CD4-positive, alpha-beta T cell (primary cell): ENCODE data around the gene C6orf89. TPM values are rescaled to one million over a fixed set of nuclear protein-coding genes. Genes with fewer than 3 reads are reported as not detected.

Experiments used
- ATAC-seq: fragments of 200-7000 bp; cut with Tn5 transposase; one replicate; pipeline ENCODE4 v1.10.0; 2022; ENCODE audit warnings: mild to moderate bottlenecking; ENCODE audit not compliant: poor library complexity
- CTCF ChIA-PET: fragments of 350-600 bp; sonication (Branson Sonifier 250); formaldehyde crosslinking; loops from one replicate; lab custom pipeline; 2021; ENCODE audit warnings: antibody characterized with exemption, inconsistent platforms; lab: Charles Lee
- POLR2A ChIA-PET: fragments of 350-600 bp; sonication (Branson Sonifier 250); formaldehyde crosslinking; loops from one replicate; lab custom pipeline; 2021; ENCODE audit warnings: antibody characterized with exemption, inconsistent platforms; lab: Charles Lee
- DNase-seq, 14 experiments: peaks; one replicate each; pipeline ENCODE4 v3.0.0-alpha.2; 2013 to 2020; ENCODE audit warnings: mixed read lengths in 2 of 14
- H3K27ac ChIP-seq, 2 donors: one replicate each; pipeline versions ENCODE4 v1.5.1 to v1.7.0; 2013; ENCODE audit warnings: low read length in 2 of 2, low read depth in 1 of 2, mild to moderate bottlenecking in 1 of 2
- H3K27me3 ChIP-seq, 2 experiments: 1 replicate in 1 of 2; 2 replicates in 1 of 2; pipeline versions ENCODE4 v1.6.1 to v1.7.0; 2013; ENCODE audit warnings: low read length in 2 of 2, control low read depth in 1 of 2, mild to moderate bottlenecking in 1 of 2, moderate library complexity in 1 of 2; ENCODE audit not compliant: insufficient read depth in 2 of 2, control insufficient read depth in 1 of 2
- H3K36me3 ChIP-seq: one replicate; pipeline ENCODE4 v1.6.1; 2013; ENCODE audit warnings: low read length, control low read depth; ENCODE audit not compliant: insufficient read depth
- H3K4me1 ChIP-seq: one replicate; pipeline ENCODE4 v1.6.1; 2013; ENCODE audit warnings: low read length, control low read depth; ENCODE audit not compliant: insufficient read depth
- H3K4me3 ChIP-seq: one replicate; pipeline ENCODE4 v1.5.1; 2013; ENCODE audit warnings: mild to moderate bottlenecking, low read length, moderate library complexity
- H3K9me3 ChIP-seq, 2 experiments: 1 replicate in 1 of 2; 2 replicates in 1 of 2; pipeline versions ENCODE4 v1.6.1 to v1.7.0; 2013; ENCODE audit warnings: low read length in 2 of 2, mild to moderate bottlenecking in 2 of 2, control low read depth in 1 of 2, moderate library complexity in 1 of 2; ENCODE audit not compliant: control insufficient read depth in 1 of 2, insufficient read depth in 1 of 2
- H3K27ac Mint-ChIP-seq: one replicate; pipeline ENCODE4 v1.8.0; 2020; ENCODE audit warnings: mixed read lengths
- H3K27me3 Mint-ChIP-seq: one replicate; pipeline ENCODE4 v1.8.0; 2021; ENCODE audit warnings: mixed read lengths
- H3K36me3 Mint-ChIP-seq: one replicate; pipeline ENCODE4 v1.8.0; 2021; ENCODE audit warnings: low read depth, mixed read lengths
- H3K4me1 Mint-ChIP-seq: one replicate; pipeline ENCODE4 v1.8.0; 2021; ENCODE audit warnings: low read depth, mixed read lengths
- H3K4me3 Mint-ChIP-seq: one replicate; pipeline ENCODE4 v1.8.0; 2020; ENCODE audit warnings: mild to moderate bottlenecking, mixed read lengths
- H3K9me3 Mint-ChIP-seq: one replicate; pipeline ENCODE4 v1.8.0; 2020; ENCODE audit warnings: mixed read lengths
- intact Hi-C, 2 experiments: fragments of 100-400 bp; cut with DNase I in 1 of 2; cut with micrococcal nuclease in 1 of 2; formaldehyde crosslinking; loops; one replicate each; pipeline versions ENCODE4 v1.15.1 to v1.9.0; 2023 to 2025; cut with DNase I, micrococcal nuclease
- total RNA-seq, 174 experiments: library from RNA in 2 of 174; stranded (reverse) in 2 of 174; gene quantifications; one replicate each; pipeline ENCODE4 v1.2.3 and lab custom pipeline; 2021 to 2026
- TF ChIP-seq, protein P1 (sequence below): fragments of 200-600 bp; IDR thresholded peaks from one replicate; pipeline ENCODE4 v1.8.0; 2022; ENCODE audit warnings: antibody characterized with exemption, mild to moderate bottlenecking

The C6orf89 gene
- total RNA-seq, 2 experiments from 2014 or later, result 23.7 to 24.0 TPM

GRCh38 chr6:36957773-36958271 is 72.1 kb downstream of the C6orf89 start:
- Histone ChIP-seq H3K27me3 (no peaks in the 10 kb centered on the region), H3K36me3 (no peaks in the 10 kb centered on the region), H3K4me3 (no peak overlapping the region), H3K27ac (no peak overlapping the region), H3K4me1 (peaks cover 54% of the 10 kb centered on the region), H3K9me3 (no peaks in the 10 kb centered on the region)
- intact Hi-C loops, result loop anchor here (5.0 kb wide), 2 partner anchors 41 to 46 kb away; no protein-coding TSS in a partner anchor
- Mint-ChIP-seq H3K27ac (peak overlapping the region; percentile 83), H3K27me3 (no peaks in the 10 kb centered on the region), H3K36me3 (peaks cover 3% of the 10 kb centered on the region), H3K9me3 (no peaks in the 10 kb centered on the region), H3K4me3 (no peak overlapping the region), H3K4me1 (peaks cover 61% of the 10 kb centered on the region)
- ChIA-PET POLR2A (interaction anchor here (3.7 to 4.1 kb wide), 2 partner anchors 9 to 28 kb away, joined by 19 to 26 read pairs; partner anchors contain the start of gene MTCH1), CTCF (no interaction called here)
- DNase-seq (peak in 1 of 14 experiments; percentile 12), ATAC-seq (no peak)
- TF ChIP-seq, protein P1, sequence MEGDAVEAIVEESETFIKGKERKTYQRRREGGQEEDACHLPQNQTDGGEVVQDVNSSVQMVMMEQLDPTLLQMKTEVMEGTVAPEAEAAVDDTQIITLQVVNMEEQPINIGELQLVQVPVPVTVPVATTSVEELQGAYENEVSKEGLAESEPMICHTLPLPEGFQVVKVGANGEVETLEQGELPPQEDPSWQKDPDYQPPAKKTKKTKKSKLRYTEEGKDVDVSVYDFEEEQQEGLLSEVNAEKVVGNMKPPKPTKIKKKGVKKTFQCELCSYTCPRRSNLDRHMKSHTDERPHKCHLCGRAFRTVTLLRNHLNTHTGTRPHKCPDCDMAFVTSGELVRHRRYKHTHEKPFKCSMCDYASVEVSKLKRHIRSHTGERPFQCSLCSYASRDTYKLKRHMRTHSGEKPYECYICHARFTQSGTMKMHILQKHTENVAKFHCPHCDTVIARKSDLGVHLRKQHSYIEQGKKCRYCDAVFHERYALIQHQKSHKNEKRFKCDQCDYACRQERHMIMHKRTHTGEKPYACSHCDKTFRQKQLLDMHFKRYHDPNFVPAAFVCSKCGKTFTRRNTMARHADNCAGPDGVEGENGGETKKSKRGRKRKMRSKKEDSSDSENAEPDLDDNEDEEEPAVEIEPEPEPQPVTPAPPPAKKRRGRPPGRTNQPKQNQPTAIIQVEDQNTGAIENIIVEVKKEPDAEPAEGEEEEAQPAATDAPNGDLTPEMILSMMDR, result no peak

DNA sequence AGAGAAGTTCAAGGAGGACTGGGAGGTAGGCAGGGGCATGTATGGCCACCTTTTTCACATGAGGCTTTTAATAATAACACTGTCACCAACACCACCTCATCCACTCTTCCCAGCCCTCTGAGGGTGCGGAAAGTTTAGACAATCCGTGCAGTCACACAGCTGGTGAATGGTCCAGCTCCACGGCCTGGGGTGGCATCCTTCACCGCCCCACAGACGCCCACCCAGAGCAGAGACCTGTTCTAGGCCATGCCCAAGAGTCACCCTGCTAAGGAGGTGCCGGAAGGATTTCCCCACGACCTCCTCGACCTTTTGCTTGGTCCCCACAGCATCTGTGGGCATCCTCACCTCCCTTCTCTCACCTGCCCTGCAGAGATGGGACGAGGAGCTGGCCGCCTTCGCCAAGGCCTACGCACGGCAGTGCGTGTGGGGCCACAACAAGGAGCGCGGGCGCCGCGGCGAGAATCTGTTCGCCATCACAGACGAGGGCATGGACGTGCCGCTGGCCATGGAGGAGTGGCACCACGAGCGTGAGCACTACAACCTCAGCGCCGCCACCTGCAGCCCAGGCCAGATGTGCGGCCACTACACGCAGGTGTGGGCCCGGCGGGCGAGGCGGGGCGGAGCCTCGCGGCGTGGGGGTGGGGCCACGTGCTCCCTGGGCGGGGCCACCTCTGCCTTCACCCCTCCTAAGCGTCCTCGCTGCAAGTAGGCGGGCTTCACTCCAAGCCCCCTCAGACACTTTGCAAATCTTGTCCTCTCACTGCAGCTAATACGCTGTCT is 73.2 kb downstream of the C6orf89 start:
- ATAC-seq, result no peak
- H3K36me3 ChIP-seq, result no peaks in the 10 kb centered on the region
- peak in 1 of 14 experiments; percentile 25 for DNase-seq
- H3K27ac Mint-ChIP-seq, result no peak overlapping the region
- no peaks in the 10 kb centered on the region for H3K9me3 ChIP-seq
- peaks cover 59% of the 10 kb centered on the region for H3K4me1 ChIP-seq
- no peaks in the 10 kb centered on the region for H3K27me3 Mint-ChIP-seq
- H3K4me3 ChIP-seq, result no peak overlapping the region
- peaks cover 4% of the 10 kb centered on the region for H3K36me3 Mint-ChIP-seq
- H3K4me1 Mint-ChIP-seq, result peaks cover 64% of the 10 kb centered on the region
- no peaks in the 10 kb centered on the region for H3K9me3 Mint-ChIP-seq
- TF ChIP-seq, protein P1, result no peak
- CTCF ChIA-PET, result no interaction called here
- POLR2A ChIA-PET, result interaction anchor here (1.2 kb wide), 1 partner anchor 27 kb away, joined by 3 read pairs; the partner anchor contains the start of gene MTCH1
- no peaks in the 10 kb centered on the region for H3K27me3 ChIP-seq
- intact Hi-C loops, result loop anchor here (5.0 kb wide), 2 partner anchors 42 to 47 kb away; no protein-coding TSS in a partner anchor
- H3K27ac ChIP-seq, result no peak overlapping the region
- H3K4me3 Mint-ChIP-seq, result no peak overlapping the region

- ChIA-PET CTCF (no interaction called here), POLR2A (interaction anchor here (1.2 kb wide), 1 partner anchor 26 kb away, joined by 3 read pairs; the partner anchor contains the start of gene MTCH1)
- no peak for ATAC-seq
- Mint-ChIP-seq H3K9me3 (no peaks in the 10 kb centered on the region), H3K27ac (no peak overlapping the region), H3K4me3 (no peak overlapping the region), H3K4me1 (peaks cover 64% of the 10 kb centered on the region), H3K36me3 (peaks cover 4% of the 10 kb centered on the region), H3K27me3 (no peaks in the 10 kb centered on the region)
- TF ChIP-seq, protein P1, result no peak
- DNase-seq, result peak in 1 of 14 experiments; percentile 16
- Histone ChIP-seq H3K9me3 (no peaks in the 10 kb centered on the region), H3K36me3 (no peaks in the 10 kb centered on the region), H3K4me1 (peaks cover 59% of the 10 kb centered on the region), H3K4me3 (no peak overlapping the region), H3K27me3 (no peaks in the 10 kb centered on the region), H3K27ac (no peak overlapping the region)
- intact Hi-C loops, result loop anchor here (5.0 kb wide), 3 partner anchors 42 to 72 kb away; partner anchors contain the start of gene C6orf89 (in 1 of the 2)
Observed at GRCh38 chr6:36959555-36960250, 74.0 kb downstream of the C6orf89 start.
